Stimulated activated CD8-positive, alpha-beta memory T cell treated with anti-CD3 and anti-CD28 coated beads, Interleukin-7, amount 100 ng/mL, for 48 hours (primary cell): Measurements from ENCODE around the gene CDK8.

Source experiments
- DNase-seq, 2 donors: peaks; one replicate each; pipeline ENCODE4 v3.0.0-alpha.2; 2020; ENCODE audit warnings: low read depth in 1 of 2; ENCODE audit errors: extremely low read depth in 1 of 2

Gene CDK8

DNA sequence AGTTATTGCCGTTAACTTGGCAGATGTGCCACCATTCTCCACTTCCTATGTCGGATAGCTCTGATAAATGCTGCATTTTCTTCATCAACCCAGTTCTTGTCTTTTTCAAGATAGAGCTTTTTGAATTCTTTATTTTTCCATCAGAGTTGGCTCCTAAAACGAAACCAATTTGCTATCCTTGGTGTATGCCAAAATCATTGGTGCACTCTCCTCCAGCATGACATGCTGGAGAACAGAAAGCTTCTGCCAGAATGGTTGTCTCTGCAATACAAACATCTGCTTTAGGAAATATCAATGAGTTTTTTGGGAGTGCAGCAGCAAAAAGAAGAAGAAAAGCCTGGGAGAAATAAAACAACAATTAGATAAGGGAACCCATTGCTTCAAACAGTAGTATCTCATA is 124.2 kb downstream of the CDK8 start:
- DNase-seq, result no peak

DNA sequence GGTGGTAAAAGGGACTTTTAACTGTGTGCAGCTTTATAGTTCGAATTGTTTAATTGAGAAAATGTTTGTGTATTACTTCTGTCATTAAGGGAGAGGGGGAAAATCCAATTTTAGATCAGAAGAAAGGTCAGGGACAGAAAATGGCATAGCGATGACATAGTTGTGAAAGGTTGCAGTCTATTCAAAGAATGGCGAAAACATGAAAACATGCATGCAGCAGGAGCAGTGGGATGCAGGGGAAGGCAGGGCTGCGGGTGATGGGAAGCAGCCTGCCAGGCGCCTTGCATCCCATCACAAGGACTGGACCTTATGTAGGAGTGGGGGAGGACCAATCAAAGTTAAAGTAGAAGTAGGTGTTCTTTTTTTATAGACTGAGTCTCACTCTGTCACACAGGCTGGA is 125.9 kb downstream of the CDK8 start:
- DNase-seq, result no peak

DNA sequence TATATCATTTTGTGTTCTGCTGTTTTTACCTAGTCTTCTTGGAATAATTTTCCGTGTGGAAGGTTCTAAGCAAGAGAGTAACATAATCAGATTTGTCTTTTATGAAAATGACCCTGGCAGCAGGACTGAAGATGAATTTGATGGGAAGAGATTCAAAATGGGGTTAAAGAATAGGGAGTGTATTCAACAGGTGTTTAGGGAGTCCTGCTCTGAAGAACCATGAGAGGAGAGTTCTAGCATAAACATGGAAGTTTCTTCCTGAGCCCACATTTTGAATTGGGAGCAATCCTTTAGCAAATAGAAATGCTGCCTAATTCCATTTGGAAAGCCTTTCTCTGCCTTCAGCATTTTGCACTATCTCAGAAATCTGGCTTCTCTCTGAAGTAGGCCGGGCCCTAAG is 127.0 kb downstream of the CDK8 start:
- DNase-seq, result no peak

GRCh38 chr13:26382366-26382765 is 128.4 kb downstream of the CDK8 start:
- DNase-seq, result no peak

GRCh38 chr13:26382835-26383234 is 128.9 kb downstream of the CDK8 start:
- DNase-seq, result no peak

DNA sequence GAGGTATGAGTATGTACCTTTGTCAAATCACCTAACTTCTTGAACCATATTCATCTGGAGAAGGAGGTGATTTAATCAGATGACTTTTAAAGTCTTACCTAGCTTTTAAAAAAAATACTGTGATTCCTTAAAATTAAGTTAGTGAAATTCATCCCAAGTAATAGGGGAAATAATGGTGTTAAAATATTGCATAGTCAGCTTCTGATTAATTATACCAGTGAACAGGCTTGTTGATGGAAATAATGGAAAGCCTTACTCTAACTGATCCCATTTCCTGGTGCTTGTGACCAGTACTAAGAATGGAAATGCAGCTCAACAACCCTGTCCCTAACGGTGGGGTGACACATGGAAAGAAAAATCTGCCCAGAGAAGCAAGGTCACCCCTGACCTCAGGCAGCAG is 130.7 kb downstream of the CDK8 start:
- no peak for DNase-seq

DNA sequence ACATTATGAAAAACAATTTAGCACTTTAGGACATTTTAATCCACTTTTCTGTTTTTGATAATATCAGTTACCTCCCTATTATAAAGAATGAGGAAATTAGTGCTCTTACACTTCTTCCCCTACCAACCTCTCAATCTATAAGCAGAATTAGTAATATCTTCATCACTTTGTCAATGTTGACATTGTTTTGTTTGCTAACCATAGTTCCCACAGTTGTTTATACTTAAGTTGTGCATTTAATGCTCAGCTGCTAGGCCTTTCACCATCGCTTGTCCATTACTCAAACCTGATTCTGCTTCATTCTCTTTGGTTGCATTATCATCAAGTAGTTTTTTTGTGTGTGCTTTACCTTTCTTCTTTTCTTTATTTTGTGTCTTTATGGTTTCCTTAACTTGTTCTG is 132.1 kb downstream of the CDK8 start:
- no peak for DNase-seq

GRCh38 chr13:26390203-26390602 is 136.3 kb downstream of the CDK8 start:
- no peak for DNase-seq

- no peak for DNase-seq
Measured at GRCh38 chr13:26400545-26400944, 146.6 kb downstream of the CDK8 start.

DNA sequence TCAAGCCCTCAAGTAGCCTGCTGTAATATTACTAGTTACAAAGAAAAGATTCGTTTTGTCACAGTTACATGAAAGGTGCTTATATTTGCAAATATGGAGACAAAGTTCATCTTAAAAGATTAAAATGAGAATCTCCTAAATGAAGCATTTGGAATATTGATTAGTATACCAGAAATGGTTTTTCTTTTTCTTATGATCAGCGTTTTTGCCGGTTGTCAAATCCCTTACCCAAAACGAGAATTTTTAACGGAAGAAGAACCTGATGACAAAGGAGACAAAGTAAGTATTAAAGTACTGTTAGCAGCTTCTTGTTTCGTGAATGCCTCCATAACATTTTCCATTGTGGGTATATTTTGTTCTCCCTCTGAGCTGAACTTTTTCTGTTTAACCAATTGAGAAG is 147.1 kb downstream of the CDK8 start:
- DNase-seq, result no peak

- no peak for DNase-seq
Measured at GRCh38 chr13:26401578-26402021, 147.7 kb downstream of the CDK8 start.

- no peak for DNase-seq
Measured at GRCh38 chr13:26406791-26407190, 152.9 kb downstream of the CDK8 start.

DNA sequence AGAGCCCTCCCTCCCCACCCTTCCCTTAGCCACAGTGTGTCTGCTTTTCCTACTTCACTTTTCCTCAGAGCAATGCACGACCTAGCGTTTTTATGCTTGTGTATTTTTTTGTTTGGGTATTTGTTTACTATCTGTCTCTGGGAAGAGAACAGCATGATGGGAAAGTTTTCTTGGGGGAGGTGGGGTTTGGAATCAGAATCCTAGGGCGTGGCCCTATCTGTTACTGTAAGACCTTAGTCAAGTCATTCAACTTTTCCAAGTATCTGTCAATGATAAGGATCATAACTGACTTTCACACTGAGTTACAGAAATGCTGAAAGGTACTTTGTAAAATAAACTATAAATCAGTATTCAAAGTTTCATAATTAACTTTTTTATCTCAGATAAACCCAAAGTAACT is 157.3 kb downstream of the CDK8 start:
- no peak for DNase-seq

GRCh38 chr13:26412263-26412662 is 158.3 kb downstream of the CDK8 start:
- DNase-seq, result no peak

DNA sequence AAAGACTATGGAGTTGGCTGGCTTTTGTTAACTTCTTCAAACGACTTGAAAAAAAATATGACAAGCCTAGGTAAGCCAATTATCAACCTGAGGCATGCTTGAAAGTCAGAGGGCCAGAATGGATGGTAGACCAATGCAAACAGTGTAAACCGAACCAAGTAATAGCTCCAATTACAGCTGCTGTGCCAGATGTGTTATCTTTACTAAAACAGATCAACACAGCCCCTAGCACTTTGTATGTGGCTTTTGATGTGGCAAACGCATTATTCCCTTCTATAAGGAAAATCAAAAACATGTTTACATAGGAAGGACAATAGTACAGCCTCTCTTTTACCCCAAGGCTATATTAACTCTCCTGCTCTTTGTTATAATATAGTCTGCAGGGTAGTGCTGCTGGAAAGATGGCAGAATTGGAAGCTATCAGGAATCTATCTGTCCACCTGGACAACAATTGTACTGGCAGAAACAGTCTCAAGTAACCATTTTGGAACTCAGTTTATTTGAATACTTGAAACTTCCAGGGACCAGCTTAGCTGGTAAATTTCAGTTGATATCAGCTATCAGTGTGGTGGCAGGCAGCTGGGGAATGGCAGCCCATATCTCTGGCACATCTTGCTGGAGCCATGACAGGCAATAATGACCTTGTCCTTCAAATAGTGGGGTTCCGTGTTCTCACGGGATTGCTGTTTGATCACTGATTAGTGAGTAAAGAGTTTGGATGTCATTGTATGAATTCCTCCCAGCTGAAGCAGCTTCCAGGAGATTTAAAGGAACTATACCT is 159.2 kb downstream of the CDK8 start:
- DNase-seq, result no peak

GRCh38 chr13:26420282-26420960 is 166.5 kb downstream of the CDK8 start:
- no peak for DNase-seq

GRCh38 chr13:26422036-26422435 is 168.1 kb downstream of the CDK8 start:
- no peak for DNase-seq

GRCh38 chr13:26423629-26424028 is 169.7 kb downstream of the CDK8 start:
- no peak for DNase-seq

- DNase-seq, result no peak
Measured at GRCh38 chr13:26424181-26424580, 170.3 kb downstream of the CDK8 start.

GRCh38 chr13:26425443-26426358 is 171.8 kb downstream of the CDK8 start:
- DNase-seq, result no peak

DNA sequence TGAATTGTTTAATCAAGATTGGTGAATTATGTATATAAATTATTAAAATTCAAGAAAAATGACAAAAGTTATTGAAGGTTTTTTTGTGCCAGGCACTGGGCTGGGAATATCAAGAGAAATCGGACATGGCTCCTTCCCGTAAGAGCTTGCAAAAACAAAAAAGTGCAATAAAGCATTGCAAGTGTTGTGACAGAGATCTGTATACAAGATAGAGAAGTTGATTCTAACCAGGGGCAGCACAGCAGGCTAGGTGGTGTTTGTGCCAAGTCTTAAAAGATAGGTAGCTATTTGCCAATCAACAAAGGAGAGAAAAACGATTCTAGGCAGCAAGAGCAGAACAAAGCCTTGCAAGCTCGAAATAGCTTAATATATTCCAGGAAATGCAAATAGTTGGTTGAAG is 179.8 kb downstream of the CDK8 start:
- DNase-seq, result no peak
